ENCODE results near the gene MESP1.

- TF ChIP-seq CTCF (conservative IDR thresholded peaks at IDR 0.05; ENCODE audit: low read depth, low read length), result no peak
- TF ChIP-seq FOS (IDR thresholded peaks at IDR 0.05; ENCODE audit: low read depth, low read length), result no peak
- TF ChIP-seq USF2 (IDR thresholded peaks at IDR 0.05; ENCODE audit: low read depth, low read length), result no peak
- no peak for TF ChIP-seq BHLHE40 (IDR thresholded peaks at IDR 0.05; ENCODE audit: low read depth, low read length)
Observed at GRCh38 chr15:89799011-89799911, 48.2 kb upstream of the MESP1 start.
